Breast epithelium (tissue), 3 donors: Measurements from ENCODE around the gene HPCAL1.

Experiments
- POLR2A ChIP-seq: fragments of 450-650 bp; IDR thresholded peaks from one replicate; pipeline ENCODE4 v1.6.1; 2016; ENCODE audit warnings: antibody characterized with exemption, mild to moderate bottlenecking, moderate library complexity
- POLR2AphosphoS5 ChIP-seq, 3 donors: sonication (generic); formaldehyde crosslinking; IDR thresholded peaks; one replicate each; pipeline ENCODE4 v1.6.1; 2017; ENCODE audit warnings: antibody characterized with exemption in 3 of 3
- TF ChIP-seq, protein P1 (sequence below), 3 donors: fragments of 450-650 bp; IDR thresholded peaks; one replicate each; pipeline ENCODE4 v1.5.1; 2016 to 2017; ENCODE audit warnings: antibody characterized with exemption in 3 of 3, mild to moderate bottlenecking in 3 of 3, moderate library complexity in 3 of 3

- TF ChIP-seq, protein P1, sequence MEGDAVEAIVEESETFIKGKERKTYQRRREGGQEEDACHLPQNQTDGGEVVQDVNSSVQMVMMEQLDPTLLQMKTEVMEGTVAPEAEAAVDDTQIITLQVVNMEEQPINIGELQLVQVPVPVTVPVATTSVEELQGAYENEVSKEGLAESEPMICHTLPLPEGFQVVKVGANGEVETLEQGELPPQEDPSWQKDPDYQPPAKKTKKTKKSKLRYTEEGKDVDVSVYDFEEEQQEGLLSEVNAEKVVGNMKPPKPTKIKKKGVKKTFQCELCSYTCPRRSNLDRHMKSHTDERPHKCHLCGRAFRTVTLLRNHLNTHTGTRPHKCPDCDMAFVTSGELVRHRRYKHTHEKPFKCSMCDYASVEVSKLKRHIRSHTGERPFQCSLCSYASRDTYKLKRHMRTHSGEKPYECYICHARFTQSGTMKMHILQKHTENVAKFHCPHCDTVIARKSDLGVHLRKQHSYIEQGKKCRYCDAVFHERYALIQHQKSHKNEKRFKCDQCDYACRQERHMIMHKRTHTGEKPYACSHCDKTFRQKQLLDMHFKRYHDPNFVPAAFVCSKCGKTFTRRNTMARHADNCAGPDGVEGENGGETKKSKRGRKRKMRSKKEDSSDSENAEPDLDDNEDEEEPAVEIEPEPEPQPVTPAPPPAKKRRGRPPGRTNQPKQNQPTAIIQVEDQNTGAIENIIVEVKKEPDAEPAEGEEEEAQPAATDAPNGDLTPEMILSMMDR (IDR thresholded peaks at IDR 0.05): no peak
- no peak for TF ChIP-seq POLR2A
- TF ChIP-seq POLR2AphosphoS5 (IDR thresholded peaks at IDR 0.05): no peak
Measured at GRCh38 chr2:10348891-10349290, 46.2 kb downstream of the HPCAL1 start.
